Measurements from ENCODE around the gene C6orf89. TPM values are rescaled to one million over a fixed set of nuclear protein-coding genes. Genes with fewer than 3 reads are reported as not detected.

C6orf89 gene
- total RNA-seq, 1 donor from 2014 or later: 54.7 TPM

DNA sequence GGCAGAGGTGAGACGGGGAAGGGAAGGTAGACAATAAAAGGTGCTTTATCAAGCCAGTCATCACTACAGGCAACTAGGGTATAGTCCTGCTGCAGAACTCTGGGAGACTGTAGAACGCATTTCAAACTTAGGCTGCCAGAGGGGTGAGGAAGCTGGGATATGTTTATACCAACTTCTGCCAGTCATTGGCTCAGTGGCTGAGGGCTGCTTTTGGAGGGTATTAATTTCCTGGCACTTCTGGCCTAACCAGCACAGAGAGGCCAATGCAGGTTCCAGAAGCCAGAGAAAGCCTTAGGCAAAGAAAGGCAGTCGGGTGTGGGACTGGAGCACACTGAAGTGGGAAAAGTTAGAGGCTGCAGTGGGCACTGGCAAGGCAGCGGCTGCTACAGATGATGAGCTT, 42.6 kb upstream of the C6orf89 start:
- Histone ChIP-seq H3K9me3 (no peaks in the 10 kb centered on the region), H3K36me3 (no peaks in the 10 kb centered on the region), H3K4me1 (peaks cover 29% of the 10 kb centered on the region), H3K27me3 (ENCODE audit: low read depth) (peaks cover 21% of the 10 kb centered on the region), H3K27ac (no peak overlapping the region), H3K4me3 (no peak overlapping the region)
- DNase-seq: no peak
- ATAC-seq: no peak
- intact Hi-C loops (cut with DNase I): no loop called here
- TF ChIP-seq, protein P1, sequence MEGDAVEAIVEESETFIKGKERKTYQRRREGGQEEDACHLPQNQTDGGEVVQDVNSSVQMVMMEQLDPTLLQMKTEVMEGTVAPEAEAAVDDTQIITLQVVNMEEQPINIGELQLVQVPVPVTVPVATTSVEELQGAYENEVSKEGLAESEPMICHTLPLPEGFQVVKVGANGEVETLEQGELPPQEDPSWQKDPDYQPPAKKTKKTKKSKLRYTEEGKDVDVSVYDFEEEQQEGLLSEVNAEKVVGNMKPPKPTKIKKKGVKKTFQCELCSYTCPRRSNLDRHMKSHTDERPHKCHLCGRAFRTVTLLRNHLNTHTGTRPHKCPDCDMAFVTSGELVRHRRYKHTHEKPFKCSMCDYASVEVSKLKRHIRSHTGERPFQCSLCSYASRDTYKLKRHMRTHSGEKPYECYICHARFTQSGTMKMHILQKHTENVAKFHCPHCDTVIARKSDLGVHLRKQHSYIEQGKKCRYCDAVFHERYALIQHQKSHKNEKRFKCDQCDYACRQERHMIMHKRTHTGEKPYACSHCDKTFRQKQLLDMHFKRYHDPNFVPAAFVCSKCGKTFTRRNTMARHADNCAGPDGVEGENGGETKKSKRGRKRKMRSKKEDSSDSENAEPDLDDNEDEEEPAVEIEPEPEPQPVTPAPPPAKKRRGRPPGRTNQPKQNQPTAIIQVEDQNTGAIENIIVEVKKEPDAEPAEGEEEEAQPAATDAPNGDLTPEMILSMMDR (IDR thresholded peaks at IDR 0.05): no peak

DNA sequence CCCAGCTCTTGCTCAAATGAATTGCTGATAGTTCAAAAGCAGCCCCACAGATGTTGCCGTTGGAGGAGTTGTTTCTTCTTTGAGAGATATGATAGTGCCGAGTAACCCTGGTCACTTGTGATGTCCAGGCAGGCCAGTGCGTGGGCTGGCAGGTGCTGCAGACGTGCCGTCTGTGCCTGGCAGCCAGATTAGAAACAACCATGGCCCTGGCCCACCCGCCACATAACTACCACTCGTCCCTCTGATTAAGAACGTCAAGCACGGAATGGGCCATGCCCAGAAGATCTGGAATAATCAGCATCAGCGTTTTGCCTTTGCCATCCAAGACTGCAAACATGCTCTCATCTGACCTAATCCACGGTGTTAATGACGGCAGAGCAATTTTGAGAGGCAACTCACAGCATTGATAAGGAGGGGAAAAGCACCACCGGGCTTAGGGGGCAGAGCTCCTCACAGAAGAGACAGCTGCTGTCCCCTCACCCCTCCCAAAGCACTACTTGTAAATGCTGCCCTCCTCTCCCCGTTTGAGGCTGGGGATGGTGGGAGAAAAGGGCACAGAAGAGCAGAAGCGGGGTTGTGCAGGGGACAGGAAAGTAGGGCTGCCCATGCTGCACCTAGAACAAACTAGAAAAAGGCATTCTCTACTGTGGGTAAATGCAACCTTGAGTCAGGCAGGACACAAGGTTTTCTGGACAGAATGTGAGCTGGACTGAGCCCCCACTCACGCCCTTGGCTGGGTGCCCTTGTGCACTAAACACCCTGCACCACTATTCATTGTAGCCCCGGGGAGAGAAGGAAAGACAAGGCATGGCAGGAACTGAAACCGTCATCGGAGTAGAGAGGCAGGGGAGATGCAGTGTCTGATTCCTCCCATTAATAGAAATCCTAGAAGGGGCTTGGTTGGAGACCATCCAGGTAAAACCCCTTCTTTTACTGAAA, 41.3 kb upstream of the C6orf89 start:
- intact Hi-C loops (cut with DNase I): no loop called here
- Histone ChIP-seq H3K9me3 (no peaks in the 10 kb centered on the region), H3K4me3 (no peak overlapping the region), H3K27me3 (ENCODE audit: low read depth) (peaks cover 10% of the 10 kb centered on the region), H3K4me1 (peaks cover 36% of the 10 kb centered on the region), H3K36me3 (no peaks in the 10 kb centered on the region), H3K27ac (no peak overlapping the region)
- ATAC-seq (no peak), DNase-seq (no peak)
- TF ChIP-seq, protein P1 (IDR thresholded peaks at IDR 0.05): no peak

DNA sequence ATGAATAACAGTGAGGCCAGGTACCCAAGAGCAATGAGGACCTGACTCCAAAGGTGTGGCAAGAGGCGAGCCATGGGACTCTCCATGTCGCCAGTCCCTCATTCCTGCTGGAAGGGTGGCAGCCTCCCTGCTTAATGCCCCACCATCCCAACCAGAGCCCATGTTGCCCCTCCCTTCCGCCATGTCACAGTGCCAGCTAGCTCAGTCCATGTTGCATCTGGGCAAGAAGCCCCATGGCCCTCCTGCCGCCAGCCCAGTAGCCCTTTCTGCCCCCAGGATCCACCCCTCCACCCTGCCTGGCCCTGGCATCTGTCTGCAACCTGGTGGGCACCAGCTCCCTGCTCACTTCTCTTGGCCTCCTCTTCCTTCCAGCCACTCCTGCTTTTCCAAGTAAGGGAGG, 40.5 kb upstream of the C6orf89 start:
- ATAC-seq: no peak
- TF ChIP-seq, protein P1 (IDR thresholded peaks at IDR 0.05): no peak
- Histone ChIP-seq H3K27ac (no peak overlapping the region), H3K4me1 (peaks cover 35% of the 10 kb centered on the region), H3K27me3 (ENCODE audit: low read depth) (peaks cover 6% of the 10 kb centered on the region), H3K4me3 (no peak overlapping the region), H3K36me3 (no peaks in the 10 kb centered on the region), H3K9me3 (no peaks in the 10 kb centered on the region)
- no peak for DNase-seq
- intact Hi-C loops (cut with DNase I): no loop called here

DNA sequence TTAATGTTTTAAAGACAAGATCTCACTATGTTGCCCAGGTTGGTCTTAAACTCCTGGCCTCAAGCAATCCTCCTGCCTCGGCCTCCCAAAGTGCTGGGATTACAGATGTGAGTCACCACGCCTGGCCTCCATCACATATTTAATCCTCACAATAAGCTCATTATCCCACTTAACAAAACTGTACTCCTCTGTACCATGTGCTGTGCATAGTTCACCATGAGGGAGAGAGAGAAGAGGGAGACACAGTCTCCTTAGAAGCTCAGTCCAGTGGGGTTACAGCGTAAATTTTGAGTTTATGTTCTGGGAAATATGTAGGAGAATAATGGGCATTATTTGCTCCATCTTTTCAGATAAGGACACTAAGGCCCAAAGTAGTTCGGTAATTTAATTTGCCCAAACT, 38.6 kb upstream of the C6orf89 start:
- Histone ChIP-seq H3K9me3 (no peaks in the 10 kb centered on the region), H3K27ac (no peak overlapping the region)
- intact Hi-C loops (cut with DNase I): no loop called here

DNA sequence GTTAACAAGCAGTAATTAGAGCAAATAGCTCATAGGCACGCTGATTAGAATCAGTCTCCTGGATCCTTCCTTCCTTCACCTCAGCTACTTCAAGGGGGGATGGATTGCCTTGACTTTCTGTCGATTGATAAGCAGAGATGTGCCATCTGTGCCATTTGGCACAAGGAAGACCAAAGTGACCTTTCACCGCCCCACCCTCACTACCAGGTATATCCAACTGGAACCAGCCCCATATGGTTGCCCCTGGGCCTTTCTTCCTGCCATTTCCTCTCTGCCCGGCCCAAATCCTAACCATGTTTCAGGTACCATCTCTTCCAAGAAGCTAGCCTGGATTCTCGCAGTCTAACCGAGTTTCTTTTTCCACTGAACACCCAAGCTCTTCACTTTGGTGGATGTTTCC, 37.8 kb upstream of the C6orf89 start:
- TF ChIP-seq, protein P1 (IDR thresholded peaks at IDR 0.05): no peak
- H3K9me3 ChIP-seq: no peaks in the 10 kb centered on the region
- H3K27me3 ChIP-seq (ENCODE audit: low read depth): no peaks in the 10 kb centered on the region
- intact Hi-C loops (cut with DNase I): no loop called here
- no peak overlapping the region for H3K4me3 ChIP-seq
- H3K36me3 ChIP-seq: no peaks in the 10 kb centered on the region
- H3K4me1 ChIP-seq: peaks cover 24% of the 10 kb centered on the region
- DNase-seq: no peak
- ATAC-seq: no peak
- H3K27ac ChIP-seq: no peak overlapping the region

More for the DNA sequence above, 38.6 kb upstream of the C6orf89 start:
- no peak overlapping the region for H3K4me3 ChIP-seq
- no peak for DNase-seq
- H3K4me1 ChIP-seq: peaks cover 18% of the 10 kb centered on the region
- no peaks in the 10 kb centered on the region for H3K36me3 ChIP-seq
- no peak for ATAC-seq
- no peaks in the 10 kb centered on the region for H3K27me3 ChIP-seq (ENCODE audit: low read depth)
- TF ChIP-seq, protein P1 (IDR thresholded peaks at IDR 0.05): no peak
